ENCODE data around the gene CNMD.
"Not testable (repeated sequence)": the region's sequence is repeated elsewhere in the genome, so short reads cannot be mapped to it uniquely, and the experiment has no call there.

Gene CNMD

DNA sequence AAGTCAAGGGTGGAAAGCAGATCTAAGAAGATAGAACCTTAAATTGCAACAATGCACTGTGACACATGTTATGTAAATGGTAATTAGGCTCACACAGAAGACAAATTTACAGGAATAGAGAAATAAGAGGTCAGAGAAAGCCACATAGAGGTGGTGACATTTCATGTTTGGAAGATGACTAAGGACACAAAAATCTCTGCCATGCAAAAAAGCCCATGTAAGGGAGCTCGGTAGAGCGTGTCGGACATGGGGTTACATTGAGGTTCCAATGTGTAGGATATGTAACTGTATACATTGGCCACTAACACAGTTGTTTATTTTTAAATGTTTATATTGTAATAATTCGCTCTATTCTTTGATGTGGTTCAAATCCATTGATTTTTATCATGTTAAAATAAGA lies 53.2 kb downstream of the CNMD start:
- no peak for DNase-seq (ENCODE audit: low read depth in 2 of 2)

DNA sequence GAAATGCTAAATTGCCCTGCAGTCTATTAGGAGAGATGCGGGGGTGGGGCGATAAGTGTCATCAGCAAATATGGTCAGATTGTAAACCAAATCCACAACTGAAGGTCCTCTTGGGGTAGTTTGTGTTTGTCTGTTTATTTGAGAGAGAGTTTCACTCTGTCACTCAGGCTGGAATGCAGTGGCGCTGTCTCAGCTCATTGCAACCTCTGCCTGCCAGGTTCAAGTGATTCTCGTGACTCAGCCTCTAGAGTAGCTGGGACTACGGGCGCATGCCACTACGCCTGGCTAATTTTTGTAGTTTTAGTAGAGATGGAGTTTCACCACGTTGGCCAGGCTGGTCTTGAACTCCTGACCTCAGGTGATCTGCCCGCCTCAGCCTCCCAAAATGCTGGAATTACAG lies 53.8 kb downstream of the CNMD start:
- not testable (repeated sequence) for DNase-seq (ENCODE audit: low read depth in 2 of 2)

DNA sequence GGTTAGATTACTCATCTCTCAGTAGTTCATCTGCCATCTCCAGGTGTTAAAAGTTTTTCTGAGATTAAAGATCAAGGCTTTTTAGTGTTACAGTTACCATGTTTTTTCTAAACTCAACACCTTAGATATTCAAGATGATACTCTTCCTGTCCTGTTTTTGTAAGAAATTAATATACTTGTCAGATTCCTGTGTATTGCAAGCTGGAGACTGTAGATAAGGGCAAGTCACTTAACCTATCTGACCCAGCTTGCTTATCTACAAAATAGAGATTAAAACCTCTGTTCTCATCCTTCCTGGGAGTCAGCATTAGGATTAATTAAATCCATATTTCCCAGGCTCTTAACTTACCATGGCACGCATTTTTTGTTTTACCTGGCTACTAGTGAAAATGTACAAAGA lies 61.8 kb downstream of the CNMD start:
- no peak for DNase-seq (ENCODE audit: low read depth in 2 of 2)

DNA sequence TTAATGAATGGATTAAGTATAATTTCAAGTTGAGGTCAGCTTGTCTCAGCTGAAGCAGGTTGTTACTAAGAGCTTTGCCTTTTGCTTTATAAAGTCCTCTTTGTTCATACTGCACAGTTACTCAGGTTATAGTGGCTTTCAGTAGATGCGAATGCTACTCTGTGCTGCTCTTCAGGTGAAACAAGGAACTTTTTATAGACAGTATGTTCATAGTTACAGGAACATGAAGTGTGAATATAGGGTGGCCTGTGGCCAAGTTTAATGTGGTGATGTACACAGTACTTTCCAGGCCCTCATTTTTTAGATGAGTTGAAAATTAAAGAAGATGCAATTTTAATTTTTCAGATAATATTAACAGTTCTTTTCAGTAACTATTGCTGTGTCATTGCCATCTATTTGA lies 66.2 kb downstream of the CNMD start:
- DNase-seq (ENCODE audit: low read depth in 2 of 2), result no peak

DNA sequence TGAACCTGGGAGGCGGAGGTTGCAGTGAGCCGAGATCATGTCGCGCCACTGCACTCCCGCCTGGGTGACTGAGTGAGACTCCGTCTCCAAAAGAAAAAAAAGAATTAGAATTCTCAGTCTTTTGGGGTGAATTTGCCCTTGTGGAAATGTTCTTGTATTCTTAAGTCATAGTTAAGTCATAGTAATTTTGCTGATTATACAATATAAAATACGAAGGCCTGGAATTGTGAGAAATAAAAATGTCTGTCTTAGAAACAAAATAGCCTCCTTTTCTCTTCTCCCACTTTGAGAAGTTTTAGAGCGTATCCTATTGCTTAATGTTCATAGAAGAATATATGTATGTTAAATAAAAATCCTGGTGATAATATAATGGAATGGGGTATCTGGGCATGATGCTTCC lies 68.9 kb downstream of the CNMD start:
- no peak for DNase-seq (ENCODE audit: low read depth in 2 of 2)

DNA sequence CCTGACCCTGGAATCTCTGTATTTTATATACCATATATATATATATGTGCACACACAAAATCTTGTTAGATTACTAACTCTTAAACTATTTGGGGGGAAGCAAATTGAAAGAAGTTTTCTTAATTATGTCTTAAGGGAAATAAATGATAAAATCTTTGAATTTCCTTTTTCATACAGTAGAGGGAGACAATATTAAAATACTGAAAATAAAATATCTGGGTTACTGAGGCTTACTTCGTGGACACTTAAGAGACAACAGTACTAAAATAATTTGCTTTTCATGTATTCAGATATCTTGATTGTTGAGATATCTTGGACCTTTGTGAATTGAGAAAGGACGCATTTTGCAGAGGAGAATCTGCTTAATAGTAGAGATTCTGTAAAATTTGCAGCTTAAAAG lies 69.9 kb downstream of the CNMD start:
- DNase-seq (ENCODE audit: low read depth in 2 of 2), result no peak

DNA sequence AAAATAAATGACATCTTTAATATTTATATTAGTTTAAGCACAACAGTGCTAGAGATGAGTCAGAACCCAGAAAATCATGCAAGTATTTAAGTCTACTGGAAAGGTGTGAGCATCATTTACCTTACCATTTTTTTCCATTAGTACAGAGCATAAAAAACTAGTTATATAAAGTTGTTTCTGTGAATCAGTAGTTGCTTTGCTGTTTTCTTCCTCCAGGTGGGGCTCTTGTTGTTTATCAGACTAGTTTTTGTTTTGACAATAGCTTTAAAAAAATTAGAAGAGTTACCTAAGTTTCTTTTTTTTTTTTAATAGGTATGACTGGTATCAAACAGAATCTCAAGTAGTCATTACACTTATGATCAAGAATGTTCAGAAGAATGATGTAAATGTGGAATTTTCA lies 74.3 kb downstream of the CNMD start:
- no peak for DNase-seq (ENCODE audit: low read depth in 2 of 2)

DNA sequence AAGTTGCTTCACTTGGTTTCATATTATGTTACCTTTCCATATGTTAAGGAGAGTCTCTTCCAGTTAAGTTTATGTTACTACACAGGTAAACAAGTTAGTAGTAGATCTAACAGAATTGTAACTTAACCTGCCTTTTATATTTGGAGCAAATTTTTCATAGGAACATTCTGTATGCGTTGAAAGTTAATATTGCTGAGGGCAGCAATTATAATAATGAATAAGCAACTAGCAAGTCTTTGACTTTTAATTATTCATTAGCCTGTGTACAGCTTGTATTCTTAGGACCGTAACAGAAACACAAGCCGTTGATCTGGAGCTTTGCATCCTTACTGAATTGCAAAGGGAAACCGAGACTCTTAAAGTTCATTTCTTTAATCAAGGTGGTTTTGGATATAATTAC lies 75.3 kb downstream of the CNMD start:
- DNase-seq (ENCODE audit: low read depth in 2 of 2), result no peak

DNA sequence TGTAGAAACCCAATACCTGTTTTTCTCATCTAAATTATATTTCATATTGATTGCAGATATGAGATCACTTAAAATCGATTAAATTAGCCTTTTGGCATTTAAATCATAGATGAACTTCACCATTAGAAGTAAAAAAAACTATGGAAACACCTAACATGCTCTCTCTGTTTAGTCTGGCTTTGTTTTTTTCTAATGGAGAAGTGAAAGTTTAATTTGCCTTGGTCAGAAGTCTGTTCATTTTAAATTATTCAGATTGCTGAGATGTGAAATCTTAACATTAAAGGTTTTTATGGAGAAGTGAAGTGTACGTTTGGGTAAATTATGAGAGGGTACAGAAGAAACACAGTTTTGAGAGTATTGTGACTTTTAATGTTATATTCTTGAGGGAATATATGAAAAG lies 80.3 kb downstream of the CNMD start:
- no peak for DNase-seq (ENCODE audit: low read depth in 2 of 2)

All from activated CD4-positive, alpha-beta T cell treated with anti-CD3 and anti-CD28 coated beads for 24 hours (primary cell).